Hepatocyte (in vitro differentiated cells): Measurements from ENCODE around the gene NUDT4.

Source experiments
- CTCF ChIP-seq: fragments of 200-600 bp; sonication (generic); IDR thresholded peaks from 2 replicates; pipeline ENCODE4 v1.5.1; 2016; ENCODE audit warnings: antibody characterized with exemption, mild to moderate bottlenecking; ENCODE audit not compliant: poor library complexity
- EZH2 ChIP-seq: fragments of 200-600 bp; sonication (generic); IDR thresholded peaks from 2 replicates; pipeline ENCODE4 v1.6.1; 2016; ENCODE audit warnings: antibody characterized with exemption, mild to moderate bottlenecking, borderline replicate concordance
- EZH2phosphoT487 ChIP-seq: fragments of 200-600 bp; sonication (generic); IDR thresholded peaks from one replicate; pipeline ENCODE4 v1.6.1; 2018; ENCODE audit warnings: antibody characterized with exemption, mild to moderate bottlenecking, low read depth, moderate library complexity; ENCODE audit not compliant: unreplicated experiment, severe bottlenecking

- TF ChIP-seq CTCF, result no peak
- no peak for TF ChIP-seq EZH2
- TF ChIP-seq EZH2phosphoT487, result no peak
These were observed 40.3 kb downstream of the NUDT4 start for GRCh38 chr12:93417967-93418480.
